Gastrocnemius medialis (tissue), 4 donors: ENCODE data around the gene RAB3C. TPM values are rescaled to one million over a fixed set of nuclear protein-coding genes. Genes with fewer than 3 reads are reported as not detected.

Experiments used
- ATAC-seq, 2 donors: fragments of 150-250 bp; one replicate each; pipeline ENCODE4 v1.9.1; 2016
- DNase-seq, 2 donors: peaks; one replicate each; pipeline ENCODE4 v3.0.0-alpha.2; 2019
- H3K27ac ChIP-seq, 4 donors: fragments of 200-600 bp; sonication (generic); 1 replicate in 1 of 4; 2 replicates in 3 of 4; pipeline ENCODE4 v1.5.1; 2016 to 2018; ENCODE audit warnings: mild to moderate bottlenecking in 2 of 4, moderate library complexity in 1 of 4
- H3K27me3 ChIP-seq, 3 donors: fragments of 200-600 bp; sonication (generic) in 2 of 3; 1 replicate in 1 of 3; 2 replicates in 2 of 3; pipeline versions ENCODE4 v1.5.1 to v1.6.0; 2016 to 2019; ENCODE audit warnings: mild to moderate bottlenecking in 1 of 3, moderate library complexity in 1 of 3
- H3K36me3 ChIP-seq, 2 donors: fragments of 200-600 bp; sonication (generic) in 1 of 2; one replicate each; pipeline ENCODE4 v1.5.1; 2017 to 2018
- H3K4me1 ChIP-seq, 2 donors: fragments of 200-600 bp; sonication (generic) in 1 of 2; one replicate each; pipeline ENCODE4 v1.5.1; 2016 to 2017; ENCODE audit warnings: mild to moderate bottlenecking in 2 of 2
- H3K4me3 ChIP-seq, 4 donors: fragments of 200-600 bp; sonication (generic) in 3 of 4; 1 replicate in 1 of 4; 2 replicates in 3 of 4; pipeline ENCODE4 v1.5.1; 2016 to 2019; ENCODE audit warnings: mild to moderate bottlenecking in 2 of 4
- H3K9me3 ChIP-seq, 3 donors: fragments of 200-600 bp; sonication (generic) in 2 of 3; 1 replicate in 1 of 3; 2 replicates in 2 of 3; pipeline ENCODE4 v1.5.1; 2016 to 2019
- POLR2A ChIP-seq, 2 donors: fragments of 450-650 bp; IDR thresholded peaks; one replicate each; pipeline ENCODE4 v1.6.1; 2017; ENCODE audit warnings: antibody characterized with exemption in 2 of 2, mild to moderate bottlenecking in 2 of 2, moderate library complexity in 2 of 2
- in situ Hi-C, 4 donors: fragments of 200-750 bp; cut with MboI; loops; one replicate each; pipeline versions ENCODE4 v1.15.0 to v1.8.0; 2017; ENCODE audit warnings: low sequenced_read_pairs in 4 of 4
- intact Hi-C: fragments of 100-400 bp; cut with DNase I; formaldehyde crosslinking; loops from one replicate; pipeline ENCODE4 v1.15.1; 2023; ENCODE audit warnings: low total_unique reads
- total RNA-seq, 4 donors: library from RNA; depleted of rRNA; stranded (reverse); fragments of >200 nt; gene quantifications; one replicate each; pipeline versions ENCODE4 v1.1.0 to v1.2.3, GENCODE V29; 2016
- TF ChIP-seq, protein P1 (sequence below), 5 experiments: fragments of 450-650 bp in 3 of 5; fragments of 200-600 bp in 2 of 5; sonication (generic) in 2 of 5; IDR thresholded peaks in 4 of 5; conservative IDR thresholded peaks in 1 of 5; 1 replicate in 4 of 5; 2 replicates in 1 of 5; pipeline ENCODE4 v1.5.1; 2016 to 2019; ENCODE audit warnings: antibody characterized with exemption in 5 of 5, mild to moderate bottlenecking in 3 of 5, moderate library complexity in 3 of 5

Gene RAB3C
- total RNA-seq, 4 donors from 2014 or later: 0.02 to 0.73 (median 0.07) TPM

DNA sequence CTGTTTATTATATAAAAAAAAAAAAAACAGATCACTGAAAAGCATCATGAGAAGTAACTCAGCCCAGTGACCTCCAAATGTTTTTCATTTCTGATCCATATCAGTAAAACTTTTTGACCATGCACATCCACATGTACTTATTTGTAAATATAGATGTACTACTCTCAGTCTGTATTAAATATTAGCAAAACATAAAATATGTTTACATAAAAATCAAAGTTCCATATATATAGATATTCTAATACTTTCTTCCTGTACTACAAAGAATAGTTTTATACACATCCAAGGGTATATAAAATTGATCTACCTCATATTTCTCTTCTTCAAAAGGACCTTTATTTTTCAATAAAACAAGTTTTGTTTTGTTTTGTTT is 309.1 kb downstream of the RAB3C start:
- H3K4me1 ChIP-seq: peaks cover 21 to 29% of the 10 kb centered on the region in 2 donors
- no peak overlapping the region for H3K4me3 ChIP-seq
- intact Hi-C loops (loop anchor here (2.0 to 5.0 kb wide), 3 partner anchors 31 to 485 kb away; no protein-coding TSS in a partner anchor), in situ Hi-C loops (loop anchor here (10.0 to 25.0 kb wide), 8 partner anchors 113 to 895 kb away; no protein-coding TSS in a partner anchor)
- no peaks in the 10 kb centered on the region for H3K9me3 ChIP-seq
- TF ChIP-seq, protein P1, sequence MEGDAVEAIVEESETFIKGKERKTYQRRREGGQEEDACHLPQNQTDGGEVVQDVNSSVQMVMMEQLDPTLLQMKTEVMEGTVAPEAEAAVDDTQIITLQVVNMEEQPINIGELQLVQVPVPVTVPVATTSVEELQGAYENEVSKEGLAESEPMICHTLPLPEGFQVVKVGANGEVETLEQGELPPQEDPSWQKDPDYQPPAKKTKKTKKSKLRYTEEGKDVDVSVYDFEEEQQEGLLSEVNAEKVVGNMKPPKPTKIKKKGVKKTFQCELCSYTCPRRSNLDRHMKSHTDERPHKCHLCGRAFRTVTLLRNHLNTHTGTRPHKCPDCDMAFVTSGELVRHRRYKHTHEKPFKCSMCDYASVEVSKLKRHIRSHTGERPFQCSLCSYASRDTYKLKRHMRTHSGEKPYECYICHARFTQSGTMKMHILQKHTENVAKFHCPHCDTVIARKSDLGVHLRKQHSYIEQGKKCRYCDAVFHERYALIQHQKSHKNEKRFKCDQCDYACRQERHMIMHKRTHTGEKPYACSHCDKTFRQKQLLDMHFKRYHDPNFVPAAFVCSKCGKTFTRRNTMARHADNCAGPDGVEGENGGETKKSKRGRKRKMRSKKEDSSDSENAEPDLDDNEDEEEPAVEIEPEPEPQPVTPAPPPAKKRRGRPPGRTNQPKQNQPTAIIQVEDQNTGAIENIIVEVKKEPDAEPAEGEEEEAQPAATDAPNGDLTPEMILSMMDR (IDR thresholded peaks at IDR 0.05 in 4 of 5, conservative IDR thresholded peaks at IDR 0.05 in 1 of 5): peak in 1 of 5 experiments; percentile 12
- TF ChIP-seq POLR2A (IDR thresholded peaks at IDR 0.05): no peak
- DNase-seq (no peak), ATAC-seq (no peak)
- H3K36me3 ChIP-seq: no peaks in the 10 kb centered on the region
- H3K27ac ChIP-seq: peak overlapping the region in 3 of 4 donors; percentile 47 to 58 (median 54)
- no peaks in the 10 kb centered on the region for H3K27me3 ChIP-seq

DNA sequence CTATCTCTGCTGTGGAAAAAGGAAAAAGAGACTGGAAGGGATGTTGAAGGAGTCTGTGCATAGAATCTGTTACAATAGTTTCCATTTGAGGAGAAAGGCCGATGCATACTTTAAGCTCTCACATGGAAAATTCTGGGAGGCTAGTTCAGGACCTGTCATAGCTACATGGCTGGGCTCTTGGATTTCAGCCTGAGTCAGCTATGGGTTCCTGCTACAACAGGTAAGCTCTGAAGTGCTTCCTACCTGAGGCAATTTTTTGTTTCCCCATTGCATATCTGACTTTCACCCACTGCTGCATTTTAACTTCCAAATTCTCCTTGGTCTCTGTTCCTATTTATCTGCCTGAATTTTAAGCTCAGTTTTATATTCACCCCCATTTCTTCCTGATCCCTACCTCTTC is 310.7 kb downstream of the RAB3C start:
- TF ChIP-seq POLR2A (IDR thresholded peaks at IDR 0.05): no peak
- TF ChIP-seq, protein P1 (IDR thresholded peaks at IDR 0.05 in 4 of 5, conservative IDR thresholded peaks at IDR 0.05 in 1 of 5): no peak
- no peak overlapping the region for H3K4me3 ChIP-seq
- ATAC-seq (no peak), DNase-seq (no peak)
- in situ Hi-C loops (loop anchor here (10.0 to 25.0 kb wide), 8 partner anchors 111 to 894 kb away; no protein-coding TSS in a partner anchor), intact Hi-C loops (loop anchor here (5.0 kb wide), 1 partner anchor 484 kb away; no protein-coding TSS in a partner anchor)
- H3K27me3 ChIP-seq: no peaks in the 10 kb centered on the region
- H3K4me1 ChIP-seq: peaks cover 15 to 22% of the 10 kb centered on the region in 2 donors
- H3K9me3 ChIP-seq: no peaks in the 10 kb centered on the region
- H3K27ac ChIP-seq: no peak overlapping the region
- H3K36me3 ChIP-seq: no peaks in the 10 kb centered on the region

DNA sequence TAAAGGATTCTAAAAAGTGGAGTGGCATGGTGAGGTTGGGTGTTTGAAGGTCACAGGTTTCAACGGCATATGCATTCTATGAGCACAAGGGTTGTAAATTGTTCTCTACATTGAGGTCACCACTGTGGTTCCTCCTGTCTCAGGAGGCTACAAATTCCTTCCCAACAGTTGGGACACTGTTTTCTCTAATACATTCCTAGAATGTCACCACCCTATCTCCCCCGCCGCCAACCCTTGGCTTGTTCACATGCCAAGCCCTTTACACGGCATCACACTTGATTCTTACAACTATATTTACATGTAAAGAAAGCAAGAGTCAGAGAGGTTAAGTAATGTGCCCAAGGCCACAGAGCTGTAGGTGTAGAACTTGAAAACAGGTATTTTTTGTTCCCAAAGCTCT is 315.1 kb downstream of the RAB3C start:
- intact Hi-C loops (no loop called here), in situ Hi-C loops (loop anchor here (10.0 to 25.0 kb wide), 8 partner anchors 107 to 889 kb away; no protein-coding TSS in a partner anchor)
- Histone ChIP-seq H3K4me1 (peaks cover 9 to 22% of the 10 kb centered on the region in 2 donors), H3K27ac (no peak overlapping the region), H3K36me3 (no peaks in the 10 kb centered on the region), H3K27me3 (no peaks in the 10 kb centered on the region), H3K9me3 (no peaks in the 10 kb centered on the region), H3K4me3 (no peak overlapping the region)
- DNase-seq (no peak), ATAC-seq (no peak)
- TF ChIP-seq, protein P1 (IDR thresholded peaks at IDR 0.05 in 4 of 5, conservative IDR thresholded peaks at IDR 0.05 in 1 of 5): no peak
- TF ChIP-seq POLR2A (IDR thresholded peaks at IDR 0.05): no peak

DNA sequence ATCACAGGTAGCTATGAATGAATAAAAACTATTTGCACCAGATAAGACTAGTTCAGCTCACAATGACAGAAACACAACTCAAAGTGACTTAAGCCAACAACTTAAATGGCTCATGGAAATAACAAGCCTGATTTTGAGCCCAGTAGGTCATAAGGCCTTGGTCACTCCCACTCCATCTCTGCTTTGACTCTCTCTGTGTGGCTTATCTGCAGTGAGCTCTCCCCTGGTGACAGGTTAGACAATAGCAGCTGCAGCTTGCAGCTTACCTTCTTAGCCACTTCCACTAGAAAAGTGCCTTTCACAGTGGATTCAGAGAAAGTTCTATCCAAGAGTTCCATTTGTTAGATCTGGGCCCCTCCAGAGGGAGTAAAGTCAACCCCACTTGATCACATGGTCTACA is 315.7 kb downstream of the RAB3C start:
- Histone ChIP-seq H3K36me3 (no peaks in the 10 kb centered on the region), H3K9me3 (no peaks in the 10 kb centered on the region), H3K4me1 (peaks cover 9 to 22% of the 10 kb centered on the region in 2 donors), H3K27me3 (no peaks in the 10 kb centered on the region), H3K4me3 (no peak overlapping the region), H3K27ac (no peak overlapping the region)
- ATAC-seq: no peak
- no peak for DNase-seq
- in situ Hi-C loops (loop anchor here (10.0 to 25.0 kb wide), 8 partner anchors 106 to 889 kb away; no protein-coding TSS in a partner anchor), intact Hi-C loops (no loop called here)
- TF ChIP-seq POLR2A (IDR thresholded peaks at IDR 0.05): no peak
- TF ChIP-seq, protein P1 (IDR thresholded peaks at IDR 0.05 in 4 of 5, conservative IDR thresholded peaks at IDR 0.05 in 1 of 5): no peak
